ENCODE measurements around the gene PHACTR3. TPM values are rescaled to one million over a fixed set of nuclear protein-coding genes. Genes with fewer than 3 reads are reported as not detected.

PHACTR3 gene
- 0.09 TPM in 1 of 5 replicates, not detected in the others for total RNA-seq (2022; extraction: Qiagen RNA extraction; ENCODE audit: low read depth)

GRCh38 chr20:59603781-59604541 is at the start of gene PHACTR3:
TSS of gene PHACTR3 (plus strand) at chr20:59604540. CDS start at chr20:59605015, 475 bp downstream.

